H1 (cell line): ENCODE measurements around the gene SSR2. TPM values are rescaled to one million over a fixed set of nuclear protein-coding genes. Genes with fewer than 3 reads are reported as not detected.

Source experiments
- CTCF ChIA-PET: fragments of 300-600 bp; sonication (Branson Sonifier 250); formaldehyde crosslinking; loops from one replicate; lab custom pipeline; 2021; ENCODE audit not compliant: partially characterized antibody; lab: Charles Lee
- POLR2A ChIA-PET: fragments of 300-600 bp; sonication (Branson Sonifier 250); formaldehyde crosslinking; loops from one replicate; lab custom pipeline; 2021; ENCODE audit warnings: inconsistent platforms; ENCODE audit not compliant: partially characterized antibody; lab: Charles Lee
- DNase-seq, 2 experiments: peaks; one replicate each; pipeline versions ENCODE4 v3.0.0 to v3.0.0-alpha.2; 2010 to 2022; ENCODE audit warnings: low spot score in 2 of 2, low read depth in 1 of 2, mixed read lengths in 1 of 2
- FAIRE-seq: peaks from 2 replicates; lab custom pipeline; 2011; peaks lifted over from hg19 to GRCh38; lab: Jason Lieb, UNC
- H2AFZ ChIP-seq: 2 replicates; pipeline ENCODE4 v1.8.1; 2012; ENCODE audit warnings: low read length, inconsistent platforms
- H2AK5ac ChIP-seq: 2 replicates; pipeline ENCODE4 v1.6.1; 2013; ENCODE audit warnings: low read depth, low read length
- H2BK120ac ChIP-seq: replicated peaks from 2 replicates; pipeline ENCODE3; 2013; ENCODE audit warnings: low read depth, low read length, inconsistent platforms
- H2BK12ac ChIP-seq: 2 replicates; pipeline ENCODE4 v1.6.1; 2013; ENCODE audit warnings: low read depth, low read length
- H2BK15ac ChIP-seq: 2 replicates; pipeline ENCODE4 v1.6.1; 2013; ENCODE audit warnings: low read length
- H2BK20ac ChIP-seq: 2 replicates; pipeline ENCODE4 v1.6.1; 2013; ENCODE audit warnings: low read length
- H2BK5ac ChIP-seq: 2 replicates; pipeline ENCODE4 v1.6.1; 2013; ENCODE audit warnings: low read depth, low read length
- H3K14ac ChIP-seq: 2 replicates; pipeline ENCODE4 v1.6.1; 2013; ENCODE audit warnings: inconsistent platforms; ENCODE audit not compliant: insufficient read length
- H3K18ac ChIP-seq: 2 replicates; pipeline ENCODE4 v1.6.1; 2013; ENCODE audit warnings: low read length; ENCODE audit errors: extremely low read depth
- H3K23ac ChIP-seq: 2 replicates; pipeline ENCODE4 v1.6.1; 2013; ENCODE audit warnings: inconsistent platforms; ENCODE audit not compliant: insufficient read length
- H3K23me2 ChIP-seq: 2 replicates; pipeline ENCODE4 v1.6.1; 2013; ENCODE audit warnings: low read depth, low read length
- H3K27ac ChIP-seq: 2 replicates; pipeline ENCODE4 v1.6.1; 2011; ENCODE audit warnings: low read depth, low read length, inconsistent platforms
- H3K27me3 ChIP-seq, 4 experiments: replicated peaks in 1 of 4; 1 replicate in 1 of 4; 2 replicates in 3 of 4; pipeline versions ENCODE4 v1.6.1 to v1.8.1; 2011 to 2013; ENCODE audit warnings: low read length in 3 of 4, mild to moderate bottlenecking in 3 of 4, inconsistent platforms in 2 of 4, mixed read lengths in 2 of 4, moderate library complexity in 1 of 4; ENCODE audit not compliant: control insufficient read depth in 3 of 4, insufficient read depth in 3 of 4; ENCODE audit errors: extremely low read depth in 1 of 4
- H3K36me3 ChIP-seq, 4 experiments: 2 replicates each; pipeline versions ENCODE4 v1.6.1 to v1.8.1; 2011 to 2013; ENCODE audit warnings: mild to moderate bottlenecking in 4 of 4, low read length in 3 of 4, moderate library complexity in 2 of 4, control low read depth in 1 of 4, inconsistent platforms in 1 of 4; ENCODE audit not compliant: insufficient read depth in 4 of 4, control insufficient read depth in 2 of 4
- H3K4ac ChIP-seq: replicated peaks from 2 replicates; pipeline ENCODE3; 2013; ENCODE audit warnings: low read length, low read depth, mixed read lengths, inconsistent platforms; ENCODE audit not compliant: insufficient read length
- H3K4me1 ChIP-seq, 4 experiments: replicated peaks in 1 of 4; 1 replicate in 1 of 4; 2 replicates in 3 of 4; pipeline versions ENCODE4 v1.6.1 to v1.8.1; 2011 to 2013; ENCODE audit warnings: low read length in 3 of 4, inconsistent platforms in 2 of 4, mixed read lengths in 1 of 4; ENCODE audit not compliant: insufficient read depth in 4 of 4, control insufficient read depth in 3 of 4
- H3K4me2 ChIP-seq, 2 experiments: 2 replicates each; pipeline versions ENCODE4 v1.6.1 to v1.8.1; 2011 to 2013; ENCODE audit warnings: low read depth in 2 of 2, low read length in 2 of 2, control low read depth in 1 of 2, inconsistent platforms in 1 of 2, mild to moderate bottlenecking in 1 of 2; ENCODE audit not compliant: insufficient read depth in 1 of 2
- H3K4me3 ChIP-seq, 4 experiments: fragments of 200-600, 300-600 bp in 1 of 4; sonication (generic), shearing (Covaris generic), sonication (Bioruptor Twin) in 1 of 4; 2 replicates each; pipeline versions ENCODE4 v1.5.1 to v1.8.1; 2011 to 2016; ENCODE audit warnings: low read length in 4 of 4, low read depth in 3 of 4, control low read depth in 2 of 4, inconsistent platforms in 2 of 4, mild to moderate bottlenecking in 2 of 4, mixed read lengths in 1 of 4, moderate library complexity in 1 of 4; ENCODE audit not compliant: insufficient read depth in 2 of 4; ENCODE audit errors: extremely low read depth in 1 of 4
- H3K56ac ChIP-seq: replicated peaks from 2 replicates; pipeline ENCODE3; 2013; ENCODE audit warnings: low read depth, mild to moderate bottlenecking, mixed read lengths, low read length, inconsistent platforms; ENCODE audit not compliant: insufficient read length
- H3K79me1 ChIP-seq: 2 replicates; pipeline ENCODE4 v1.6.1; 2013; ENCODE audit warnings: low read depth, low read length, control low read depth
- H3K79me2 ChIP-seq, 2 experiments: 2 replicates each; pipeline versions ENCODE4 v1.6.1 to v1.8.1; 2012 to 2013; ENCODE audit warnings: low read length in 2 of 2, mild to moderate bottlenecking in 2 of 2, inconsistent platforms in 1 of 2; ENCODE audit not compliant: insufficient read depth in 2 of 2, control insufficient read depth in 1 of 2
- H3K9ac ChIP-seq, 4 experiments: replicated peaks in 1 of 4; 1 replicate in 1 of 4; 2 replicates in 3 of 4; pipeline versions ENCODE4 v1.6.1 to v1.8.1; 2011 to 2013; ENCODE audit warnings: low read depth in 3 of 4, low read length in 3 of 4, control low read depth in 2 of 4, mild to moderate bottlenecking in 2 of 4, moderate library complexity in 2 of 4, inconsistent platforms in 1 of 4; ENCODE audit errors: extremely low read depth in 1 of 4
- H3K9me3 ChIP-seq, 2 experiments: 2 replicates each; pipeline versions ENCODE4 v1.6.1 to v1.8.1; 2012 to 2013; ENCODE audit warnings: mild to moderate bottlenecking in 2 of 2, moderate library complexity in 2 of 2, control low read depth in 1 of 2, inconsistent platforms in 1 of 2, low read depth in 1 of 2, low read length in 1 of 2, mixed read lengths in 1 of 2; ENCODE audit not compliant: insufficient read depth in 2 of 2
- H4K20me1 ChIP-seq, 2 experiments: replicated peaks in 1 of 2; 2 replicates each; pipeline versions ENCODE3 to v1.8.1; 2011 to 2013; ENCODE audit warnings: inconsistent platforms in 2 of 2, low read length in 2 of 2, mild to moderate bottlenecking in 1 of 2; ENCODE audit not compliant: insufficient read depth in 2 of 2, control insufficient read depth in 1 of 2
- H4K5ac ChIP-seq: 2 replicates; pipeline ENCODE4 v1.6.1; 2013; ENCODE audit warnings: low read length, low read depth, mixed read lengths, inconsistent platforms; ENCODE audit not compliant: insufficient read length
- H4K8ac ChIP-seq: 2 replicates; pipeline ENCODE4 v1.8.0; 2013; ENCODE audit warnings: mild to moderate bottlenecking, moderate library complexity, low read length, inconsistent platforms; ENCODE audit not compliant: insufficient read depth; ENCODE audit errors: extremely low read depth
- H4K91ac ChIP-seq: replicated peaks from 2 replicates; pipeline ENCODE3; 2013; ENCODE audit warnings: low read length, mixed read lengths, inconsistent platforms; ENCODE audit not compliant: insufficient read length
- CHD1 ChIP-seq: IDR thresholded peaks from 2 replicates; pipeline ENCODE4 v1.6.1; 2012; ENCODE audit warnings: low read depth, low read length, improper control_type of control experiment
- MAFK ChIP-seq: IDR thresholded peaks from 2 replicates; pipeline ENCODE4 v1.6.1; 2012; ENCODE audit warnings: low read depth, mild to moderate bottlenecking, improper control_type of control experiment, low read length
- WGBS, 2 experiments: shearing (Covaris generic) in 1 of 2; methylation state at CpG; one replicate each; pipeline versions ENCODE4 v1.1.6 to v1.1.7; 2013 to 2015; ENCODE audit warnings: low lambda C conversion rate in 2 of 2, mixed read lengths in 2 of 2, inconsistent platforms in 1 of 2, low coverage in 1 of 2, missing lambda C conversion rate in 1 of 2; ENCODE audit not compliant: insufficient replicate concordance in 2 of 2, insufficient coverage in 1 of 2, insufficient read length in 1 of 2; ENCODE audit errors: extremely low coverage in 1 of 2, missing lambda C conversion rate in 1 of 2; 5-methylcytosine and 5-hydroxymethylcytosine counted together
- polyA plus RNA-seq, 7 experiments: library from polyadenylated mRNA; depleted of rRNA in 3 of 7; stranded (reverse) in 5 of 7; unstranded in 2 of 7; fragments of >200 nt in 5 of 7; fragments of 200-250 nt in 2 of 7; gene quantifications; 1 replicate in 5 of 7; 2 replicates in 1 of 7; 4 replicates in 1 of 7; pipeline versions ENCODE4 v1.2.1 to v1.2.3, GENCODE V29; 2011 to 2013; ENCODE audit warnings: missing spikeins in 2 of 7, mixed read lengths in 2 of 7
- total RNA-seq: library from RNA; stranded (reverse); fragmentation: NEBNext Ultra II Directional; extraction: Animal tissue kit (Norgen Biotek cat#: 25700); gene quantifications from 2 replicates; pipeline ENCODE4 v1.2.1, GENCODE V29; 2021

SSR2 gene
- total and polyA plus RNA-seq, 2 of the 8 experiments (the other 6 are each of a cell fraction or from before 2014, with no cell fraction given) = 190 to 648 TPM

- Histone ChIP-seq H3K4me2 (no peak overlapping the region), H4K20me1 (peaks cover 0 to 2% of the 10 kb centered on the region in 2 experiments), H3K79me2 (no peaks in the 10 kb centered on the region), H3K79me1 (no peaks in the 10 kb centered on the region), H2BK15ac (no peak overlapping the region), H3K14ac (no peak overlapping the region), H3K4me1 (peaks cover 0 to 4% (median 1%) of the 10 kb centered on the region in 4 experiments; a peak in 3 of 7 replicates), H3K18ac (no peak overlapping the region), H2BK20ac (no peak overlapping the region), H4K5ac (no peak overlapping the region), H3K27me3 (no peaks in the 10 kb centered on the region), H3K27ac (no peak overlapping the region), H3K36me3 (peaks cover 0 to 5% (median 0%) of the 10 kb centered on the region in 4 experiments; a peak in 2 of 8 replicates), H3K56ac (no peak overlapping the region), H2AFZ (no peak overlapping the region), H2AK5ac (no peak overlapping the region), H3K4me3 (no peak overlapping the region), H2BK12ac (no peak overlapping the region), H4K91ac (no peak overlapping the region), H3K23me2 (no peaks in the 10 kb centered on the region), H3K9ac (no peak overlapping the region), H3K9me3 (no peaks in the 10 kb centered on the region), H4K8ac (no peak overlapping the region), H2BK120ac (no peak overlapping the region), H2BK5ac (no peak overlapping the region), H3K4ac (no peak overlapping the region), H3K23ac (no peak overlapping the region)
- WGBS, 2 experiments = 45% methylated on average over 2 of the region's 2 CpGs; no CpG with 5 or more reads in 1 of the 2 experiments
- no peak for DNase-seq
- CTCF ChIA-PET = interaction anchor here (1.1 to 9.3 kb wide), 9 partner anchors 10 to 65 kb away, joined by 3 to 77 read pairs (median 5); partner anchors contain the start of gene SSR2
- POLR2A ChIA-PET = interaction anchor here (1.0 to 2.4 kb wide), 9 partner anchors 11 to 71 kb away, joined by 3 to 7 read pairs (median 3); partner anchors contain the start of genes ARHGEF2 and UBQLN4
- FAIRE-seq = no peak
- TF ChIP-seq MAFK (no peak), CHD1 (no peak)
These were observed 16.9 kb downstream of the SSR2 start for GRCh38 chr1:156003923-156004188.
